Naive thymus-derived CD8-positive, alpha-beta T cell (primary cell): Measurements from ENCODE around the gene CFAP90. TPM values are rescaled to one million over a fixed set of nuclear protein-coding genes. Genes with fewer than 3 reads are reported as not detected.

Experiments used
- ATAC-seq, 2 donors: fragments of 150-1000 bp; cut with Tn5 transposase in 1 of 2; sonication (Bioruptor Pico), chemical (Tn5 transposase) in 1 of 2; 1 replicate in 1 of 2; 2 replicates in 1 of 2; pipeline ENCODE4 v1.10.0; 2021; ENCODE audit warnings: mild to moderate bottlenecking in 2 of 2, moderate library complexity in 2 of 2
- POLR2A ChIA-PET: fragments of 350-600 bp; sonication (Branson Sonifier 250); formaldehyde crosslinking; loops from one replicate; lab custom pipeline; 2021; ENCODE audit warnings: antibody characterized with exemption; lab: Charles Lee
- DNase-seq, 10 donors: peaks; one replicate each; pipeline versions ENCODE4 v3.0.0 to v3.0.0-alpha.2; 2020 to 2022
- H3K27ac Mint-ChIP-seq, 10 donors: one replicate each; pipeline ENCODE4 v1.8.0; 2020 to 2022; ENCODE audit warnings: mild to moderate bottlenecking in 10 of 10, mixed read lengths in 10 of 10, moderate library complexity in 4 of 10, inconsistent platforms in 1 of 10
- H3K27me3 Mint-ChIP-seq, 5 donors: one replicate each; pipeline ENCODE4 v1.8.0; 2021 to 2022; ENCODE audit warnings: mixed read lengths in 5 of 5
- H3K36me3 Mint-ChIP-seq, 3 donors: one replicate each; pipeline ENCODE4 v1.8.0; 2020 to 2022; ENCODE audit warnings: mixed read lengths in 3 of 3, mild to moderate bottlenecking in 2 of 3, inconsistent platforms in 1 of 3
- H3K4me1 Mint-ChIP-seq, 4 donors: one replicate each; pipeline ENCODE4 v1.8.0; 2021 to 2022; ENCODE audit warnings: mixed read lengths in 4 of 4
- H3K4me3 Mint-ChIP-seq, 10 donors: one replicate each; pipeline ENCODE4 v1.8.0; 2020 to 2022; ENCODE audit warnings: mild to moderate bottlenecking in 10 of 10, mixed read lengths in 10 of 10, moderate library complexity in 6 of 10, inconsistent platforms in 1 of 10
- H3K9me3 Mint-ChIP-seq, 9 donors: one replicate each; pipeline ENCODE4 v1.8.0; 2020 to 2022; ENCODE audit warnings: mixed read lengths in 9 of 9, mild to moderate bottlenecking in 3 of 9, inconsistent platforms in 1 of 9, moderate library complexity in 1 of 9
- polyA plus RNA-seq, 3 donors: library from polyadenylated mRNA; unstranded; fragments of 300-500 nt; fragmentation: Illumina TruSeq; gene quantifications; one replicate each; pipeline ENCODE4 v1.2.3, GENCODE V29; 2021
- total RNA-seq, 8 experiments: library from RNA in 2 of 8; stranded (reverse) in 2 of 8; gene quantifications; one replicate each; pipeline ENCODE4 v1.2.3 and lab custom pipeline; 2021 to 2026

CFAP90 gene
- total and polyA plus RNA-seq, 5 experiments from 2014 or later, result not detected

DNA sequence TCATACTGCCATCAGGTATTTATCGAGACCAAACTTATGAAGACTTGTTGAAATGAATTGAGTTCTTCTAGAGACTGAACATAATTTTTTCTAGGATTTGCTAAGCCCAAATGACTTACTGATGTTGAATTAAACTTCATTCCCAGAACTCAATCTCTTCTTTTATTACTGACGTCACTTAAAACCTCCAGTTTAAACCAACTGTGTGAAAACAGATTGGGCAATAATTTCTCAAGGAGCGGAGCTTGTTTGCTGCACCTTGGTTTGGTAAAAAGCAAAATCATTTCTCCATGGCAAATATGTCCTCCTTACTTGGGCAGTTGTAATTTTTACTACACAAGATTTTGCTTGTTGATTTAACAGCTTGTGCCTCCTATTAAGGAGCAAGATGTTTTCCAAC is 37.4 kb downstream of the CFAP90 start:
- peaks cover 0 to 6% (median 2%) of the 10 kb centered on the region in 4 donors for H3K4me1 Mint-ChIP-seq
- DNase-seq (no peak), ATAC-seq (no peak)
- H3K9me3 Mint-ChIP-seq, result no peaks in the 10 kb centered on the region
- no peak overlapping the region for H3K27ac Mint-ChIP-seq
- peaks cover 23 to 69% (median 46%) of the 10 kb centered on the region in 5 donors for H3K27me3 Mint-ChIP-seq
- H3K4me3 Mint-ChIP-seq, result no peak overlapping the region
- no peaks in the 10 kb centered on the region for H3K36me3 Mint-ChIP-seq
- POLR2A ChIA-PET, result no interaction called here

DNA sequence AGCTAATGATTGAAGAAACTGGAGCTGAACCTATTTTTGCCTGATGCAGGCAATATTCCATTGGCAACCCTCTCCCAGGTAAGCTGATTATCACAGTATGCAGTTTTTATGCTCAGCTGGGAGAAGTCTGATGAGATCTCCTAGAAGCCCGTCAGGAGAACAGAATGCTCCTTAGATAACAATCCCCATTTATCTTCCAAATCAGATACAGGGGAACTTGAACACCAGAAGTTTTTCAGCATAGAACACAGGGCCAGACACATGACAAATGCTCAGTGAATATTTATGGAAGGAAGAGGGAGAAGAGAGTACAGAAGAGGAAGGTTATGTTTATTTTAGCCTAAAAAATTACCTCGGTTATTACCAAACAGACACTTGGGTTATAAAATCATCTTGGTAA is 37.9 kb downstream of the CFAP90 start:
- POLR2A ChIA-PET, result no interaction called here
- DNase-seq, result no peak
- H3K4me1 Mint-ChIP-seq, result peaks cover 0 to 6% (median 2%) of the 10 kb centered on the region in 4 donors
- no peak overlapping the region for H3K4me3 Mint-ChIP-seq
- ATAC-seq, result no peak
- H3K27ac Mint-ChIP-seq, result no peak overlapping the region
- no peaks in the 10 kb centered on the region for H3K36me3 Mint-ChIP-seq
- H3K9me3 Mint-ChIP-seq, result no peaks in the 10 kb centered on the region
- peaks cover 23 to 74% (median 52%) of the 10 kb centered on the region in 5 donors for H3K27me3 Mint-ChIP-seq

DNA sequence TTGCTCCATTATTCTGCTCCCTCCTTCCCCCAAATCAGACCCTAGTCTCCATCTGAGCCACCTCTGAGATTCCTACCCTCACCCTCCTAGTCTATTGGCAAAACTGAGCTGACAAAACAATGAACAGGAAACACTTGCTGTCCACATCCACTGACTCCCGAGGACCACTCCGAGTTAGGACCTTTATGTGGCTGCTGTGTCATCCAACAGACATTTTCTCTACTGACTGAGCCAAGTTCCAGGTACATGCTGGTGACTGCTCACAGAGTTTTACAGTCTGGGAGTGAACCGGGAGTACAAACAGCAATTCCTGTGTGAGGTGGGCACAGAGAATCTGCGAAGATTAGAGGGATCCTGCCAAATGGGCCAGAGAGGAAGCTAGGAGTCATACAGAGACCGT is 39.2 kb downstream of the CFAP90 start:
- no peak for DNase-seq

DNA sequence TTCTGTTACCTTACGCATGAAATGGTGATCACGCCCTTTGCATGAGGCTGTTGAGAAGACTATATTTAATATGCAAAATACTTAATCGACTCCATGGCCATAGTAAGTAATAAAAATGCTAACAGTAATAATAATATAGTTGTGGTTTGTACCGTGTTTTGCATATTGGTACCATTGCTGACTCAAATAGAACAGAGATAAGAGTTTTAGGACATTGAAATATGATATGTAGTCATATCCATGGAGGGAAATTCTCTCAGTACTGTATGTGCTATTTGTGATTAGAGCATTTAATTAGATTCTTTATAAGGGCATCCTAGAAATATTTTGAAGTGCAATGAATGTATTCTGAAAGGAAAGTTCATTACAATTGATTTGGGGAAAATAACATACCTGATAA is 41.9 kb downstream of the CFAP90 start:
- Mint-ChIP-seq H3K27ac (no peak overlapping the region), H3K36me3 (no peaks in the 10 kb centered on the region), H3K4me1 (no peaks in the 10 kb centered on the region), H3K4me3 (no peak overlapping the region), H3K9me3 (no peaks in the 10 kb centered on the region), H3K27me3 (peaks cover 16 to 65% (median 37%) of the 10 kb centered on the region in 5 donors)
- ATAC-seq (no peak), DNase-seq (no peak)
- POLR2A ChIA-PET, result no interaction called here

More for the DNA sequence above, 39.2 kb downstream of the CFAP90 start:
- Mint-ChIP-seq H3K9me3 (no peaks in the 10 kb centered on the region), H3K27me3 (peaks cover 26 to 80% (median 53%) of the 10 kb centered on the region in 5 donors), H3K4me3 (no peak overlapping the region), H3K4me1 (peaks cover 0 to 6% (median 2%) of the 10 kb centered on the region in 4 donors), H3K27ac (peak overlapping the region in 1 of 10 donors; percentile 3), H3K36me3 (no peaks in the 10 kb centered on the region)
- POLR2A ChIA-PET, result no interaction called here
- no peak for ATAC-seq

DNA sequence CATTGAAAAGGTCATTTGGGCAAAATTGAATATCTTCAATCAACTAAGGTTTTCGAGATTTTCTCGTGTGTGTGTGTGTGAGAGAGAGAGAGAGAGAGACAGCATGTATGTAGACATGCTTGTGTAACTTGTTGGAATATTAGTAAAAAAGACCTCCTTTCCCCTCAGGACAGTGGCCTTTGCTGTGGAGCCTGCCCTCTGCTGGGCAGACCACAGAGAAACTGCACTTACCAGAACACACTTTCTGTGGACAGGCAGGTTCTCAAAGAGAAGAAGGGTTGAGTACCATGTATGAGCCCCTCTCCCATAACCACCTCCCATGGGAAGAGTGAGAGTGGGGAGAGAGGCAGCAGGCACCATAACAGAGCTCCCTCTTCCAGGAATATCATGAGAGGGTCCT is 45.6 kb downstream of the CFAP90 start:
- Mint-ChIP-seq H3K4me3 (no peak overlapping the region), H3K9me3 (no peaks in the 10 kb centered on the region), H3K4me1 (no peaks in the 10 kb centered on the region), H3K27ac (no peak overlapping the region), H3K36me3 (no peaks in the 10 kb centered on the region), H3K27me3 (peaks cover 3 to 34% (median 21%) of the 10 kb centered on the region in 5 donors)
- POLR2A ChIA-PET, result no interaction called here
- ATAC-seq (no peak), DNase-seq (no peak)

DNA sequence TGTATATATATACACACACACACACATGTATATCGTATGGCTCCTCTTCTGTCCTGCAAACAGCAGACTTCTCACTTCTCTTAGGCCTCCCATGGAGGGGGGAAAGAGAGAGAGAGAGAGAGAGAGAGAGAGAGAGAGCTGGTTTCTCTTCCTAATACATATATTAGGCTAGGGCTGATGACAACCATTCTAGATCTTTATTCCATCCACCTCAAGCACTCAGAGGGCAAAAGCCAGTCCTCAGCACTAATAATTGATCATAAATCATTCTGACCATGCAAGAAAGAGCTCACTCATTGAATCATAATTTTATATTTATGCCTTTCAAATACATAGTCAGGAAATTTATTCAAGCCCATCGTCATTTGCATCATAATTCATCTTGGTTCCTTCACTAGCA is 47.0 kb downstream of the CFAP90 start:
- Mint-ChIP-seq H3K27me3 (peaks cover 0 to 34% (median 20%) of the 10 kb centered on the region in 5 donors), H3K27ac (no peak overlapping the region), H3K4me3 (no peak overlapping the region), H3K4me1 (no peaks in the 10 kb centered on the region), H3K9me3 (no peaks in the 10 kb centered on the region), H3K36me3 (no peaks in the 10 kb centered on the region)
- POLR2A ChIA-PET, result no interaction called here
- DNase-seq (no peak), ATAC-seq (no peak)

DNA sequence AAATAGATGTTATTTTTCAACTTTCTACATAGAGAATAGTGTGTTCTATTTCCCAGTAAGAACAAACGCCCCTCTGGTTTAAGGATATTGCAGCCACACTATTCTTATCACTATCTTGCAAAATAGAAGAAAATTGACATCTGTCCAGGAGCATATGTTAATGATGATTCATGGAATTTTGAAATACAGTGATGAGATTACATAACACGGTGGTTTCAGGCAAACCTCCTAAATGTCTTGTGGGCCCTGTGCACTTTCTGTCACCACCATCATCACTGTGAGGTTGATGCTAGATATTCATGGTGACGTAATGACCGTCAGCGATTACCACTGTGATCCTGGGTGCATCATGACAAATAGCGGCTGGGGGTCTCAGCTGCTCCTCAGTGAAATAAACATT is 48.1 kb downstream of the CFAP90 start:
- H3K4me3 Mint-ChIP-seq, result no peak overlapping the region
- DNase-seq (no peak), ATAC-seq (no peak)
- POLR2A ChIA-PET, result no interaction called here
- H3K27ac Mint-ChIP-seq, result no peak overlapping the region
- H3K27me3 Mint-ChIP-seq, result peaks cover 5 to 29% (median 17%) of the 10 kb centered on the region in 5 donors
- no peaks in the 10 kb centered on the region for H3K9me3 Mint-ChIP-seq
- no peaks in the 10 kb centered on the region for H3K4me1 Mint-ChIP-seq
- H3K36me3 Mint-ChIP-seq, result no peaks in the 10 kb centered on the region

DNA sequence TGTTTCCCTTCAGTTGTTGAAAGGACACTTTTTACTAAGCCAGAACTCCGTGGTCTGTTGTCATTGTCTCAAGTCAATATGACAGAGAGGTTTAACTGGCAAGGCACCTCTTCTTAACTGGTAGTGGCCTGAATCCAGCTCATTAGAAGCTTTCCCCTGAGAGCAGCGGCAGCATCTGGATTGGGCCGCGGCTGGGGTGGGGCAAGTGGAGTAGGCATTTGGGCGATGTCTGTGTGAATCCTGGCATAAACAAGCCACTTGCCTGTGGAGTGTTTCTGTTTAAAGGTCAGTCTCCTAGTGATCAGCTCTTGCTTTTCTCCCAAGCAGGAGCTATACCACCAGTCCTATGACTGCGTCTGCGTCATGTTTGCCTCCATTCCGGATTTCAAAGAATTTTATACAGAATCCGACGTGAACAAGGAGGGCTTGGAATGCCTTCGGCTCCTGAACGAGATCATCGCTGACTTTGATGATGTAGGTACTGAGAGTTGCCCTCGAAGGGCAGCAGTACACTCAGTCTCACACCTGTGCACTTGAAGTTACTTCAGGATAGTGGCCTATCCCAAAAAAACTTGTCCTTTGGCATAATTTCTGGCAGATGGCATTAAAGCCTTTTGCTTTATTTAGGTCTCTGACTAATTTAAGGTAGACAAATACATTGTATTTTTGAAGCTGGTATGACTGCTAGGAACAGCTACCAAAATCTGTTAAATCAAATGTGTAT is 48.9 kb downstream of the CFAP90 start:
- ATAC-seq (no peak), DNase-seq (no peak)
- H3K4me1 Mint-ChIP-seq, result no peaks in the 10 kb centered on the region
- no peak overlapping the region for H3K27ac Mint-ChIP-seq
- no peaks in the 10 kb centered on the region for H3K36me3 Mint-ChIP-seq
- POLR2A ChIA-PET, result no interaction called here
- peaks cover 4 to 32% (median 14%) of the 10 kb centered on the region in 5 donors for H3K27me3 Mint-ChIP-seq
- no peaks in the 10 kb centered on the region for H3K9me3 Mint-ChIP-seq
- H3K4me3 Mint-ChIP-seq, result no peak overlapping the region

DNA sequence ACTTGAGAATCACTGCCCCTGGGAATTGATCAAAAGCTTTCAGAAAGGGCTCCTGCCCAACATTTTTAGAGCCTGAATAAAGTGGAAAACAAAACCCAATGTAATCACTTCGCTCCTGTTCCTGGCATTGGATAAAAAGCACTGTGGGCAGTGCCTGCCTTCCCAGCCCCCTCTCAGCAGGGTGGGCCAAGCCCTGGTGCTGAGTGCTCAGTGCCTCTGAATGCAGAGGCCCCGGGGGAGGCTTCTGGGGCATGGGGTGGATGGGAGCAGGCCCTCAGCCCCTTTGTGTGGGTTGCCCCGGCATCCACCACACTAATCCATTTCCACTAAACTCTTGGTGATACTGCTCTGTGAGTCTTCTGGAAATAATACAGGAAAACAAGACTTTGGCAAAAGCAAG is 55.6 kb downstream of the CFAP90 start:
- Mint-ChIP-seq H3K27ac (no peak overlapping the region), H3K36me3 (no peaks in the 10 kb centered on the region), H3K27me3 (peaks cover 8 to 40% (median 17%) of the 10 kb centered on the region in 5 donors), H3K4me3 (no peak overlapping the region), H3K4me1 (no peaks in the 10 kb centered on the region), H3K9me3 (no peaks in the 10 kb centered on the region)
- ATAC-seq (no peak), DNase-seq (no peak)
- POLR2A ChIA-PET, result no interaction called here

DNA sequence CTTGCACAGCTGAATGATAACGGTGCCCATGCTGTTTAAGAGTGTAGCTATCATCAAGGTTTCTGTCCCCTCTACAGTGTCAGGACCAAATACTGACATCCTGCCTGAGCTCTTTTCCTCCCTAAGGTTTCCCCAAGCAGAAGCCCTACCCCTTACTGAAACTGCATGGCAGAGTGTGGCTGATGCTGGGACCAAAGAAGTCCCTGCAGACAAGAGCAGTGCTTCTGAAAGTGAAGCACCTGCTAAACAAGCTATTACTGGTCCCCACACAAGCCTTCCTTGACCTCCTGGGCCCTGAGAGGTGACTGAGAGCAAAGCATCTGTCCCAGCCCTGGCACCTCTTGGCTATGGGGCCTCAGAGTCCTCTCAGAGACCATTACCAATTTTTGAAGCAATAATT is 56.1 kb downstream of the CFAP90 start:
- Mint-ChIP-seq H3K27ac (no peak overlapping the region), H3K4me3 (no peak overlapping the region), H3K36me3 (no peaks in the 10 kb centered on the region), H3K9me3 (no peaks in the 10 kb centered on the region), H3K4me1 (no peaks in the 10 kb centered on the region), H3K27me3 (peaks cover 6 to 44% (median 20%) of the 10 kb centered on the region in 5 donors)
- POLR2A ChIA-PET, result no interaction called here
- ATAC-seq, result no peak
- DNase-seq, result no peak

DNA sequence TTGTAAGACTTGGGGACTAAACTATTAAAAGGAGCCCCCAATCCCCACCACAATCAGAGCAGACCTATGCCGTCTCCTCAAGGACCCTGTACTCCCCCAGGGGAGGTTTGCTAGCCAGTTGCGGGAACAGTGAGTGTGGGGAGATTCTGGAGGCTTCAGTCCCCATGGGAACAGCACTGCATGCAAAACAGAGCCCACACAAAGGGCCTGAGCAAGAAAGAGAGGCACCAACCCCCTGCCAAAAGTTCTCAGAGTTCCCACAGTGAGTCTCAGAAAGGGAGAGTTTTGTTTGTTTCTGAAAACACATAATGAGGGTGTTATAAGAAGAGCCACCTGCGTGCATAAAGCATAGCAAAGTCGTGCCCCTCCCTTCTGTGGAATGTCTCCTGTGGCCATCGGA is 56.6 kb downstream of the CFAP90 start:
- no peaks in the 10 kb centered on the region for H3K36me3 Mint-ChIP-seq

DNA sequence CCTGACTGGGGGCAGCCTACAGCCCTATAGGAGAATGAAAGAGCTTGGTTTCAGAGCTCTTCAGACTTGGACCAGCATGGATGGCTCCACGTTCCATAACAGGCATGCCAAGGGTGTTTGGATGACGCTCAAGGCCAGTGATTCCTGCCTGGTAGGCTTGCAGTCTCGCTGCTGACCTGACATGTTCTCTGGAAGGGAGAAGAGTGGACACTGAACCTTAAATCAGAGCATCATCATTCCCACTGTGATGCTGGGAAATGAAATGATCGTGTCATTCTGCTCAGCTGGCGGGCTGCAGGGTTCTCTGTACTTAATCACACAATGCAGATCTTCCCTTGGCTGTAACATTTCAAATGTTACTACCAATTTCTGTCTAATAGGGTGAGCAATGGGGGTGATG is 57.0 kb downstream of the CFAP90 start:
- Mint-ChIP-seq H3K27ac (no peak overlapping the region), H3K4me1 (no peaks in the 10 kb centered on the region), H3K9me3 (no peaks in the 10 kb centered on the region), H3K36me3 (no peaks in the 10 kb centered on the region), H3K4me3 (no peak overlapping the region), H3K27me3 (peaks cover 6 to 46% (median 22%) of the 10 kb centered on the region in 5 donors)
- DNase-seq (no peak), ATAC-seq (no peak)
- POLR2A ChIA-PET, result no interaction called here

More for the DNA sequence above, 56.6 kb downstream of the CFAP90 start:
- no peak for ATAC-seq
- POLR2A ChIA-PET, result no interaction called here
- Mint-ChIP-seq H3K27me3 (peaks cover 6 to 44% (median 24%) of the 10 kb centered on the region in 5 donors), H3K9me3 (no peaks in the 10 kb centered on the region), H3K27ac (no peak overlapping the region), H3K4me3 (no peak overlapping the region), H3K4me1 (no peaks in the 10 kb centered on the region)
- DNase-seq, result no peak

DNA sequence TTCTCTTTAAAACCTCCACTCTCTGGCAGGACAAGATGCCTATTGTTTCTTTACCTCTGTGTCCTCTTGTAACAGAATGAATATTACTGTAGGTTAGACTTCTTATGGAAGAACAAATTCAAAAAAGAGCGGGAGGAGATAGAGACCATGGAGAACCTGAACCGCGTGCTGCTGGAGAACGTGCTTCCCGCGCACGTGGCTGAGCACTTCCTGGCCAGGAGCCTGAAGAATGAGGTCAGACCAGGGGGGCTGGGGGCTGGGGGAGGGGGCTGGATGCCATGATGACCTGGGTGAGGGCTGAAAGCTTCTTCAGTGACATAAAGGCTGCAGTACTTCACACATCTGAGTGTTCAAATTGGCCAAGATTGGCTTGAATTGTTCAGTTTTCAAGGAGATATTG is 61.4 kb downstream of the CFAP90 start:
- ATAC-seq (no peak), DNase-seq (no peak)
- POLR2A ChIA-PET, result no interaction called here
- H3K4me1 Mint-ChIP-seq, result no peaks in the 10 kb centered on the region
- H3K4me3 Mint-ChIP-seq, result no peak overlapping the region
- no peak overlapping the region for H3K27ac Mint-ChIP-seq
- H3K9me3 Mint-ChIP-seq, result no peaks in the 10 kb centered on the region
- H3K36me3 Mint-ChIP-seq, result no peaks in the 10 kb centered on the region
- peaks cover 15 to 54% (median 32%) of the 10 kb centered on the region in 5 donors for H3K27me3 Mint-ChIP-seq

DNA sequence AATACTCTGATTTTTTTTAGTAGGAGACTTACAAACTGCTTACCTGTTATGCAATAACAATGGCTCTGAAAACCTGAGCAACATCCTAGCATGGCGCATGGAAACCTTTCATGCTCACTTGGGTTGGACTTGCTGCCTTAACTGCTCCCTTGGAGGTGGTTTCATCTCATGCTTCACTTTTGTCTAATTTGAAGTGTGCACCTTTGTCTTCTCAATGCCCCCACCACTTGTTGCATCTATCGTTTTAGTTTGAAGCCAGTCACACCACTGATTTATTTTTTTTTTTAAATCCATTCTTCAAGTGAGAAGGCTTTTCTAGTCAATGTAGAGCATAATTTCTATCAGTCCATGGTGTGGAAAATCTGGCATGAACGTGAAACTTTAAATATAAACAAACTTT is 63.2 kb downstream of the CFAP90 start:
- no peak overlapping the region for H3K4me3 Mint-ChIP-seq
- no peaks in the 10 kb centered on the region for H3K9me3 Mint-ChIP-seq
- no peaks in the 10 kb centered on the region for H3K36me3 Mint-ChIP-seq
- H3K4me1 Mint-ChIP-seq, result no peaks in the 10 kb centered on the region
- POLR2A ChIA-PET, result no interaction called here
- ATAC-seq (no peak), DNase-seq (no peak)
- peaks cover 21 to 72% (median 34%) of the 10 kb centered on the region in 5 donors for H3K27me3 Mint-ChIP-seq
- no peak overlapping the region for H3K27ac Mint-ChIP-seq
